Thyroid gland (tissue), 4 donors: ENCODE measurements around the gene SGCA.

Source experiments
- CTCF ChIP-seq, 6 experiments: fragments of 200-600 bp in 3 of 6; fragments of 450-650 bp in 3 of 6; sonication (generic) in 3 of 6; IDR thresholded peaks; one replicate each; pipeline ENCODE4 v1.5.1; 2016 to 2019; ENCODE audit warnings: antibody characterized with exemption in 6 of 6, mild to moderate bottlenecking in 2 of 6, inconsistent platforms in 1 of 6, moderate library complexity in 1 of 6
- POLR2A ChIP-seq, 2 donors: fragments of 450-650 bp; IDR thresholded peaks; one replicate each; pipeline ENCODE4 v1.6.1; 2017; ENCODE audit warnings: antibody characterized with exemption in 2 of 2, mild to moderate bottlenecking in 2 of 2, moderate library complexity in 1 of 2

GRCh38 chr17:50128441-50129352 lies 37.1 kb upstream of the SGCA start:
- TF ChIP-seq CTCF (IDR thresholded peaks at IDR 0.05) (no peak), POLR2A (IDR thresholded peaks at IDR 0.05) (no peak)
